Measurements from ENCODE around the gene THSD1.
"Not testable (repeated sequence)": the region's sequence is repeated elsewhere in the genome, so short reads cannot be mapped to it uniquely, and the experiment has no call there.

THSD1 gene

GRCh38 chr13:52353193-52353592 lies 52.8 kb downstream of the THSD1 start:
- no peak for DNase-seq

DNA sequence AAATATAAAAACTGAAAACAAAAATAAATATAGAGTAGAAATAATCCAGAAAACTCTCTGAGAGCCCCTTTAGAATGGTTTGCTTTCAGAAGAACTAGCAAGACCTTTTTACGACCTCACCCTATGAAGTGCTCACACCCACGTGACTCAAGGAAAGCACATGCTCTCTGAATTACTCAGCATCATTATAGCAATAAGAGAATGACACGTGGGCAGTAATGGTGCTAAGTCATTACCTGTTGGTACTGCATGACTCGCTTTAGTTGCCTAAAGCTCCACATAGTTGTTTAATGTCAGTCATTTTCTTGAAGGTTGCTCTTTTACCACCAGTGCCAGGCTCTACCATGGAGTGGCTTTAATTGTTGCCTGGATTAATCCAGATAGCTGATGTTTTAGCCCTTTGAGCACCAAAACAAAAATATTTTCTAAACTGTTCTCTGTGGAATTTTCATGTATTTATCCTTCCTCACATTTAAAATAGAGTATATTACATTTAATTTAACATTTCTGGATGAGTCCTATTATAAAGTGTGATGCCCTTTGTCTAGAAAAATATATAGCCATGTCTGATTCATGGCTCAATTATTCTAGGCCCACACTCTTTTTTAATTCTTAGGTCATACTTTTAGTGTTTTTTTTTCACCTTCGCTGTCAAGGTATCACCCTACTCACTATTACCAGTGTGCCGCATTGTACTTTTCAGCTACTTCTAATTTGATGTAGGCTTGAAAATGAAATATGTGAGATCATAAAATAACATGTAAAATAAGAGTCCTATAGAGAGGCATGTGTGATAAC lies 56.8 kb downstream of the THSD1 start:
- peak; percentile 37 for DNase-seq

- DNase-seq = no peak
These were observed 57.9 kb downstream of the THSD1 start for GRCh38 chr13:52348071-52348470.

DNA sequence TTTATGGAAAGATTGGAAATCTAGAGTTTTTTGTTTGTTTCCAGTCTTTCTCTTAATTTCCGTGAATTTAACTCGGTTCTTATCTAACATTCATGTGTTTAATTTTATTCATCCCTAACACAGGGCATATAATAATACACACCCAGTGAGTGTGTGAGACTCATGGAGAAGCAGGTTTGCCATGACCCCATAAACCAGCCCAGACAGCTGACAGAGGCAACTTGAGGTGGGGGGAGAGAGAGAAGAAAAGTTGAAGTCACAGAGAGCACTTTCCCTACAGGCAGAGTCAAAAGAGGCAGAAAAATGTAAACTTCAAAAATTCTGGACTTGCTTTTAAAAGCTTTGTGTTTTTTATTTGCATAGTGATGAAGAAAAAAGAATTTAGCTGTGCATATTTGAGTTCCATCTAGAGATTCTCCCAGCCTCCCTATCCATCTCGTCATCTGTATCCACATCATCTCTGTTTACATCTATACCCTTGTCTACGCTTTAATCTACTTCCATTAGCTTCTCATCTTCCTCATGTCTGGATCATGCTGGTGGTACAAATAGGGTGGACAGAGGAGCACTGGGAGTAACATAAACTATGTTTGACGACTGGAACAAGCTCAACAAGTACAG lies 60.2 kb downstream of the THSD1 start:
- DNase-seq = no peak

DNA sequence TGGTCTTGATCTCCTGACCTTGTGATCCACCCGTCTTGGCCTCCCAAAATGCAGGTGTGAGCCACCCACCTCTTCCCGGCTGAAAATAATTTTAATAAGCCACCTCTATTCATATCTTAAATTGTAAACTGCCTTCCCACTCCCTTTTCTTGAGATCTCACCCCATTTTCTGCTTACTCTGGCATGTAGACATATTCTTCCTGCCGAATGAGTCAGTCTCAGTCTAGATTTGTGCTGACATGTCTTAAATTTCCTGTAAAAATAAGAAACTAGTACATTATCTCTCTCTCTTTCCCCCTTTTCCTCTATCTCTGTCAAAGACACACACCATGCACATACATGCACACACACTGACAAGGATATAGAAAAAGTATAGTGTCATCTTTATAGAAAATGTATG lies 60.9 kb downstream of the THSD1 start:
- DNase-seq = no peak

DNA sequence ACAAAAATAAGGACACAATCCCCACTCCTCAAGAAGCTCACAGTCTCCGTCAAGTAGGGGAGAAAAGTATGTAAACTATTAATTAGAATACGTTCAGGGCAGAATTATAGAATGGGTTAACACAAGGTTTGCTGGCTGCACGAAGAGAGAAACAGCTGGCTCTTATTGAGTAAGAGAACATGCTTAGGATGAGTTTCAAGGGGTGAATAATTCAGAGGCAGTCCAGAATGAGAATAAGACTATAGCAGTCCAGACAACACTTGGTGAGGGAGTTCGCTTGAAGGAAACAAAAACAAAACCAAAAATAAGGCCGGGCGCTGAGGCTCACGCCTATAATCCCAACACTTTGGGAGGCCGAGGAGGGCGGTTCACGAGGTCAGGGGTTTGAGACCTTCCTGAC lies 61.9 kb downstream of the THSD1 start:
- DNase-seq = no peak

DNA sequence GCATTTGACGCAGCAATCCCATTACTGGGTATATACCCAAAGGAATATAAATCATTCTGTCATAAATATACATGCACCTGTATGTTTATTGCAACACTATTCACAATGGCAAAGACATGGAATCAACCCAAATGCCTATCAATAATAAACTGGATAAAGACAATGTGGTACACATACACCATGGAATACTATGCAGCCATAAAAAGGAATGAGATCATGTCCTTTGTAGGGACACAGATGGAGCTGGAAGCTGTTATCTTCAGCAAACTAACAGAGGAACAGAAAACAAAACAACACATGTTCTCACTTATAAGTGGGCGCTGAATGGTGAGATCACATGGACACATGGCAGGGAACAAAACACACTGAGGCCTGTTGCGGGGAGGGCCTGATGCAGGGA lies 63.8 kb downstream of the THSD1 start:
- not testable (repeated sequence) for DNase-seq

- not testable (repeated sequence) for DNase-seq
These were observed 68.0 kb downstream of the THSD1 start for GRCh38 chr13:52337828-52338455.

DNA sequence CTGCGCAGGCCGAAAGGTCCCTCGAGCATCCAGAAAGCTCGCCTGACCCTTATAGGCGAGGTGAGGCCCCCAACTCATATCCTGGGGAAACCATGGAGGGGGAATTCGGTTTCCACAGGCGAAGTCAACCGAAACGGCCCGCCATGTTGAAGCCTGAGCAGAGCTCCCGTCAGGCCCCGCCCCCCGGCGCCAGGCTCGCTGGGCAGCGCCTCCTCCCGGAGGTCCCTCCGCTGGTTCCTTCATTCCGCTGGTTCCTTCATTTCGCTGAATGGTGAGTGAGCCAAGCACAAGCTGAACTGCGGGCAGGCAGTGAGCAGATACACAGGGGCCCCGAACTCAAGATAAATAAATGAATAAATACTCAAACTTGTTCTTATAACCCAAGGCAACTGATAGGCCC lies 71.9 kb downstream of the THSD1 start:
- not testable (repeated sequence) for DNase-seq

DNA sequence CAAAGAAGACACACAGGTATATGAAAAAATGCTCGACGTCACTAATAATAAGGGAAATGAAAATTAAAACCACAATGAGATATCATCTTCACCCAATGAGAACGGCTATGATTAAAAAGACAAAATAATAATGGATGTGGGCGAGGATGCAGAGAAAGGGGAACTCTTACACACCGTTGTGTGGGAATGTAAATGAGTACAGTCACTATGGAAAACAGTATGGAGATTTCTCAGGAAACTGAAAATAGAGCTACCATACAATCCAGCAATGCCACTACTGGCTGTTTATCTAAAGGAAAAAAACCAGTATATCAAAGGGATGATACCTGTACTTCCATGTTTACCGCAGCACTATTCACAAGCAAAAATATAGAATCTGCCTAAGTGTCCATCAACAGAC lies 74.1 kb downstream of the THSD1 start:
- not testable (repeated sequence) for DNase-seq
